Sciatic nerve (tissue), 2 donors: ENCODE results near the gene RASGRF1. TPM values are rescaled to one million over a fixed set of nuclear protein-coding genes. Genes with fewer than 3 reads are reported as not detected.

Experiments
- ATAC-seq: fragments of 200-7000 bp; cut with Tn5 transposase; one replicate; pipeline ENCODE4 v1.9.1; 2020; ENCODE audit warnings: mild to moderate bottlenecking, moderate library complexity
- DNase-seq: peaks from one replicate; pipeline ENCODE4 v3.0.0-alpha.2; 2020; ENCODE audit warnings: low spot score
- intact Hi-C: fragments of 100-400 bp; cut with DNase I; formaldehyde crosslinking; loops from one replicate; pipeline ENCODE4 v1.14.2; 2022
- total RNA-seq: library from RNA; stranded (reverse); fragmentation: NEBNext Ultra II Directional; extraction: Animal tissue kit (Norgen Biotek cat#: 25700); gene quantifications from one replicate; pipeline ENCODE4 v1.2.1, GENCODE V29; 2021
- donor health status: DM: no; HTN: no; CAD: no.
- donor health status: DM: no; HTN: no; CAD: no.

The RASGRF1 gene
- total RNA-seq, 1 donor from 2014 or later = 3.0 TPM

DNA sequence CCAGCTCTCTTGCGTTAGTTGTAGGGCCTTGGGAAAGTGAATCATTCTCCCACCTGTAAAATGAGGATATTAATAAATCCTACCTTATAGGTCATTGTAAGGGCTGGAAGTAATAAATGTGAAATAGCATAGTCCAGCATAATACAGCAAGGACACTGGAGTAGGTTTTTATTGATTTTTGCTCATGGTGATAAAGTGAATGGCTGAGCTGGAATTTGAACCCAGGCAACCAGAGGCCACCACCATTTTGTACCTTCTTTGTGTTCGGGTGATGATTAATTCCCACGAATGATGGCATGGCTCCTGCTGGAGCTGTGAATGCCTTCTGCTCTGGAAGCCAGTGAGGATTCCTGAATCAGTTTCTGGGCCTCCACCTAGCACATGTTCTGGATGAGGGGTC is 177.6 kb downstream of the RASGRF1 start:
- ATAC-seq = no peak
- DNase-seq = no peak
- intact Hi-C loops = no loop called here

DNA sequence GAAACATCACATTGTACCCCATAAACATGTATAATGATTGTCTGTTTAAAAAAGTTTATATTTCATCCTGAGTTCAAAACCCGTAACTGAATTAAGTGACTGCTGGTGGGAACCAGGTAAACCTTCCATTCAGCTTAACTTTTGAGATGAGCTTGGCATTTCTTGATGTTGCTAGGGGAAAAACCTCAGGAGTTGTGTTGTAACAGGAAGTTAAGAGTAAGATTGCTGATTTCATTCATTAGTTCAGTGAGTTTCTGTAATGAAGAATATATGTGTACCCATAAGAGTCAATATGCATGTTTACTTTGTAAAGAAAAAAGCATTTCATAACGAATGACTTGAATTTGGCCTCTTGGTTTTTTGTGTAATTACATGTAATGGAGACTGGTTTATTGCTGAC is 178.3 kb downstream of the RASGRF1 start:
- intact Hi-C loops = no loop called here
- ATAC-seq (no peak), DNase-seq (no peak)

DNA sequence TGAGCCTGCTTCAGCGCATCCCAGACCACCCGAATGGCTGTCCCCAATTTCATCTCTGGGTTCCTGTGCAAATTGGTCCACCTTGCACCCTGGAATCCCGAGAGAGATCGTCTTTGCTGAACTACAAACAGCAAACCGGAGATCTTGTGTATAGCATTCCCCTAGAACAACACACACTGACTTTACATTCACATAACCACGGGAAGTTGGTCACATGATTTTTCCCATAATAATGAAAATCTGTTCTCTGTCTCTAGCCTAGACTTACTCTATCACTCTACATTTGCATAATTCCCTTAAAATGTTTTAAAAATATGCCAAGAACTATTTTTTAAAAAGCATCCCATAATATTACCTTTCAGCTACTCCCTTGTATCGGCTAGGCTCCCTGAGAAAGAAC is 180.3 kb downstream of the RASGRF1 start:
- ATAC-seq (no peak), DNase-seq (no peak)
- intact Hi-C loops = no loop called here

Other genes with a start within 250 kb of the RASGRF1 start
- 342 TPM for gene MORF4L1, start 217.9 kb downstream of the RASGRF1 start, total RNA-seq
- gene CTSH, start 145.7 kb downstream of the RASGRF1 start, total RNA-seq = 81.6 TPM
- gene ANKRD34C, start 191.9 kb upstream of the RASGRF1 start, total RNA-seq = 0.13 TPM
- 20.6 TPM for gene TMED3, start 220.3 kb upstream of the RASGRF1 start, total RNA-seq